Activated CD4-positive, CD25-positive, alpha-beta regulatory T cell (primary cell): ENCODE measurements around the gene PTTG1.
A peak's percentile ranks its signal among the peaks of the same experiment; 100 is the strongest.

ENCODE experiments used
- DNase-seq, 4 experiments: peaks; one replicate each; lab custom pipeline; 2025; lab: John Stamatoyannopoulos, UW

Gene PTTG1

DNA sequence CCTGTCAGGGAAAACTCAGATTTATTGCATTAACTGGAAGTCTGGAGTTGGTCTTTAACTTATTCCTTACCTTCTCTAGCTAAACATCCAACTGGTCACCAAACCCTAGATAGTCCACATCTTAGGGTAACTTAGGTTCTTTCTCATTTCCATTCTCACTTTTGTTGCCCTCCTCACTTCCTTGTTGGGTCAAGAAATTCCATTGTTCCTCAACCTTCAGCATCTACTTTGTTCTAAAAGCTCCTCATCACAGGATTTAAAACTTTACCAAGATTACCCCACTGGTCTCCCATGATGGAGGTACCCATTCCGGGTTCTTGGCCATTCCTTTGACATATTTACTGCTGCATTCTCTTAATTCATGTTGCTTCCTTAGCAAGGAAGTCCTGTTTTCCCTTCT, 32.1 kb downstream of the PTTG1 start:
- DNase-seq: no peak

DNA sequence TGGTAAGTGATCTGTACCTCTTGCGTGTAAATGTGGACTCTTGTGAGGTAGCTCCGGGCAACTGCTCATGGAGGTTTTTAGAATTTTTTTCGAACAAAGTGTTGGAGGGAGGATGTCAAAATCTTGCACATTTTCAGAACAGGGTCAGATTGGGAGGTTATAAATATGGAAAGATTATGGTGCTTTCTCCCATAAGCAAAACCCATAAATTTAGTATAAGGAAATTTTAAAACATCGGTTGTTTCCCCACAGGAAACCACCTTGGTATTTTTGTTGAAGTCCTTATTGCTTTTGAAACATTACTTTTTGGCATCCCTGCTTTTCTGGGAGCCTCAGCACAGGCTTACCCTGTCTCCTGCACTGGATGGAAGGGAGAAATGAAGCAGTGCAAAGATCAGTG, 33.9 kb downstream of the PTTG1 start:
- DNase-seq: no peak

DNA sequence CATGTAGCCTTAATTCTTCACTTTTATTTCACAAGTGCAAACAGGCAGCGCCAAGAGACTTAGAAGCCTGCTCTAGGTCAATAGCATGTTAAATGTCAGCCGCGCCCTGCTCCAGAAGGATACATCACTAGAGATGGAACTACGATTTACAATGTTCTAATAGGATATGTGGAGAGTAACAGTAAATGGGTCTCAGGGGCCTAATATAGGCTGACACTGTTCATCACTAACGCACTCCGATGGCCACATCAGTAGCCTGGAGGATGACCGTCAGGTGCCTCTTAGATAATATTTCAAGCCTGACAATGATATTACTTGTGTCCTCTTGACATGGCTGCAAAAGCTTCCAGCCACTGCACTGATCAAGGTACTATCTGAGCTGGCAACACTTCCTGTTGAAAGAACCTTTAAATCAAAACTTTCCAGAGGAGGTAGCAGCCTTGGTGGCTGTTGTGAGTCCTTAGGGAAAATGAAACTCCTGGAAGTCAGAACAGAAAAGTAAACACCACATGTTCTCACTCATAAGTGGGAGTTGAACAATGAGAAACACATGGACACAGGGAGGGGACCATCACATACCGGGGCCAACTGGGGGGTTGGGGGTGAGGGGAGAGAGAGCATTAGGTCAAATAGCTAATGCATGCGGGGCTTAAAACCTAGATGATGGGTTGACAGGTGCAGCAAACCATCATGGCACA, 35.0 kb downstream of the PTTG1 start:
- DNase-seq: no peak

DNA sequence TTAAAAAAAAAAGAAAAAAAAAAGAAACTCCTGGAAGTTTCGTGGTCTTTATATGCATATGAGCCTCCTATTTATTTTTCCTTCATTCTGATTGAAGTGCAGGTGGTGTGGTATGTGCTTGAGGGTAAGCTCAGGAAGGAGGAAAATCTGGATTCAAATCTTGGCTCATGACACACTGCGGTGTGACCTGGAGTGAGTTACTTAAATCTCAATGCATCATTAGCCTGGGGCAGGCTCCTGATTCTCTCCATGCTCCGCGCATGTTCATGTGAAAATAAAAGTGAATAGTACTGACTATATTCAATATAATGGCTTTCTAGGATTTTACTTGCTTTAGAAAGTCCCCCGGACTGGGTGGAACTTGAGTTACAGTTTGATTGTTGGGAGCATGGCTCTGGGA, 35.6 kb downstream of the PTTG1 start:
- DNase-seq: no peak

DNA sequence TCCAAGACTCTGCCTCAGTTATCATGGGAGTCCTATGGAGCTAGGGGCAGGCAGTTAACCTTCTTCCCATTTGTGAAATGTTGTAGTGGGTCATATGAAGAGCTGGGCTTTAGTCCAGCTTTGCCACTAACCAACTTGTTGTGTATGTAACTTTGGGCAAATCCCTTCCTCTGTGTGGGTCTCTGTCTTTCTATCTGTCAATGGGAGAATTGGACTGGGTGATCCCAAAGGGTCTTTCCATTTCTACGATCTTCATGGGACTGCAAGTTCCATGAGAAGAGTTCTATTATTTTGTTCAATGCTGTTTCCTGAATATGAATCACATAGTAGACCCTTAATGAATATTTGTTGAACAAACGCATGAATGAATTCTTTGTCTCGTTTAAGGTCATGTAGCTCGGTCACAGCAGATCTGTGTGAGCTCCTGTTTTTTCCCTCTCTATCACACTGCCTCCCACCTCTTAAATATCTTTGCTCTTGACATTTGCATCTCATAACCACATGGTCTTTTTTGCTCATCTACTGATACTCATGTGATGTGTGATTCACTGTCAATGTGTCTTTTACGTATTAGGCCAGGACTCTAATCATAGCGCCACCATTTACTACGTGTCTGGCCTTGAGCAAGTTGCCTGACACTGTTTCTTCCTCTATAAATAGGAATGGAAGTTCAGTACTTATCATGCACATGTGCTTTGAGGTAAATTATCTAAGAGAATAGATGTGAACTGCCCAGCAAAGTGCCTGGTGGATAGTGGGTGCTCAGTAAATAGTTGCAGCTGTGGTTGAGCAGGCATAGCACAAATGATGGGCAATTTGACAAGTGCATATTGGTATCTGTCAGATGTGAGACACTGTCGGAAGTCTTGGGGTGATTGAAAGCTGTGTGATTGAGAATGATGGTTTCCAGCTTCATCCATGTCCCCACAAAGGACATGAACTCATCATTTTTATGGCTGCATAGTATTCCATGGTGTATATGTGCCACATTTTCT, 37.4 kb downstream of the PTTG1 start:
- no peak for DNase-seq

- no peak for DNase-seq
These were observed 38.9 kb downstream of the PTTG1 start for GRCh38 chr5:160460377-160461049.

DNA sequence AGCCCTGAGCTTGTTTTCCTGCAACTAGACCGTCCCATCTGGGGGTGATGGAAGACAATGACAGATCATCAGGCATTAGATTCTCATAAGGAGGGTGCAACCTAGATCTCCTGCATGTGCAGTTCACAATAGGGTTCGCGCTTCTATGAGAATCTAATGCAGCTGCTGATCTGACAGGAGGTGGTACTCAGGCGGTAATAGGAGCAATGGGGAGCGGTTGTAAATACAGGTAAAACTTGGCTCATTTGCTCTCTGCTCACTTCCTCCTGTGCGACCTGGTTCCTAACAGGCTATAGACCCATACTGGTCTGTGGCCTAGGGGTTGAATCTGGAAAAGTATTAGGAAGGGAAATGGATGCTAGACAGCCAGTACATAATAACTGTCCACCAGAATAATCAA, 39.7 kb downstream of the PTTG1 start:
- DNase-seq: no peak

DNA sequence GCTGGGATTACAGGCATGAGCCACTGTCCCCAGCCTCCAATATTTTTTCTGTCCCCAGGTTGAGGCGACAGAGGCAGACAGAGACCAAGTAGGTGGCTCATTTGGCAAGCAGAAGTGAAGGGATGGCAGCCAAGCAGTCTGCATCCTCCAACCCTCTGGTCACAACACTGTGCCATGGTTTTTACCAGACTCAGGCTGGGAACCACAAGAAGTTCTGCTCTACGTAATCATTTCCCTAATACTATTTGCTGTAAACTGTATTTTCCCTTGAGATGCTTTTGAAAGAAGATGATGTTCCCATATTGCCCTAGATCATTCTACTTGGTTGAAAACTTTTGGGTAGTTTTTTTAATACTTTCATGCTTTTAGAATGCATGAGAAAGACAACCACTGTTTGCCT, 40.5 kb downstream of the PTTG1 start:
- DNase-seq: no peak

GRCh38 chr5:160463227-160463626, 41.6 kb downstream of the PTTG1 start:
- no peak for DNase-seq

- no peak for DNase-seq
These were observed 42.2 kb downstream of the PTTG1 start for GRCh38 chr5:160463740-160464465.

- no peak for DNase-seq
These were observed 42.8 kb downstream of the PTTG1 start for GRCh38 chr5:160464466-160464797.

DNA sequence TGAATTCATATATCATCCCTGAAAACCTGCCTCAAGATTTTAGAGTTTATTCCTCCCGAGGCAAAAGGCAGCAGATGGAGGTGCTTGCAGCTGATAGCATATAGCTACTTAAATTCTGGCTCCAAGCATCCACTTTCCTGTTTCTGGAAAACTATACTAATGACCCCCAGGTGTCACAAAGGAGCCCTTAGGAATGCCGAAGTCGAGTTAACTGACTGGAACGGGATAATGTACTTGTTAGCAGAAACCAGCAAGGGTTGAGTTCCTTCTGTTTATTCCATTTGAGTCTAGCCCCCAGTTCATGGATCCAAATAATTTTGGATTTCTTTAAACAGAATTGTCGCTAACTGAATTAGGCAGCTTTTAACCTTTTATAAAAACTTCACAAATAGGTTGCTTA, 44.5 kb downstream of the PTTG1 start:
- DNase-seq: no peak

DNA sequence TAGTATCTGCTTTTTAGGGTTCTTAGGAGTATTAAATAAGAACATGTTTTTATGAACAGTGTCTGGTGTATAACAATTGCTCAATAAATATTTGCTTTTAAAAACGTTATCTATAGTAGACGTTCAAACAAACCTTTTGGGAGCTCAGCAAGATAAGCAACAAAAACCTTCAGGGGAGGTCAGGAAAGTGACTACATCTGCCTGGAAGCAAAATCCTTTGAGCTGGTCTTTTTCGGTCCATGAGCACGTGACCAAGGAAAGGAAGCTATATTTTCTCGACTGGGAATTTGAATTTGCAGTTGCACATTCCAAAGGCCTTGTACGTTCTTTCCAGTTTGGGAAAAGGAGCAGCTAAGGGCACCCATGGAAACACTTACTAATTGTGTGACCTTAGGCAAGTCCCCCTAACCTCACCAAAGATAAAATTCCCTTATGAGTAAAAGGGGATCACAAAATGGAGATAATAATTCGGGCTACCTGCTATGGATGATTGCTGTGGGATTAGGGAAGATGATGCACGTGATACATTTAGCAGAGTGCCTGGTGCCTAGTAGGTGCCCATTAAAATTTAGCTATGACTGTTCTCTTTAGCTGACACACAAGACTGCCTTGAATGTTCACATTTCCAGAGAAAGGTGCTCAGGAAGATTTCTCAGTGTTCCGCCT, 45.4 kb downstream of the PTTG1 start:
- no peak for DNase-seq

DNA sequence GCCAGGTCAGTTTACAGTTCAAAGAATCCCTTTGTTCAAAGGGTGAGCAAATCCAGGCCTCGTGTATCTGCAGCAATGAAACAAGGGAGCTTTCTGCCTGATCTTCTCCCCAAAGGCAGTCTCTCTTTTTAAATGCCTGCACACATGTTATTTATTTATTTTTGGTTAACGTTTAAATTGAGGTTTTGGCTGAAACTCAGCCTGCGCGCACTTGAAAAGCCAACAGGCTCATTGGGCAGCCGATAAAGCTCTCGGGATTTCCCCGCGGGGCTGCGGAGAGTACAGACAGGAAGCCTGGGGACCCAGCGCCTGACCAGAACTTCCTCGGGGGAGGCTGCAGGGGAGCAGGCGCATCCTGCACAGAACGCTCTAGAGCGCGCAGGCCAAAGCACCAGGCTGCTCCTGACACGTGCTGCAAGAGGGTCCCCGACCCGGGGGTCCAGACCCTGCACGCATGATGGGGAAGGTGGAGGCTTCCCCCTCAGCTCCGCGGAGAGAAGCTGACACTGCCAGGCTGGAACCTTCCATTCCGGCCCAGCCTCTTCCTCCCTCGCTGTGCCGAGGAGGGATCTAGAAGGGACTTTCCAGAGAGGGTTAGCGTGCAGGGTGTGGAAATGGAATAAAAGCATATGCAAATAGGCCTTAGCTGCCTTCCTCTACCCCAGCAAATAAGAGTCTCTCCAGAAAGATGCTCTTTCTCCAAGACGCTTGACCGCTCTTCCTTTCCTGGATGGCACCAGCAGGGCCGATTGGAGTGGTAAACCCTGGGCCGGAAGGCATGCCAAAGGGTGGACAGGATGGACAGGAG, 46.1 kb downstream of the PTTG1 start:
- DNase-seq: peak; percentile 54 to 71 (median 58)

- DNase-seq: no peak
These were observed 46.8 kb downstream of the PTTG1 start for GRCh38 chr5:160468363-160468975.

DNA sequence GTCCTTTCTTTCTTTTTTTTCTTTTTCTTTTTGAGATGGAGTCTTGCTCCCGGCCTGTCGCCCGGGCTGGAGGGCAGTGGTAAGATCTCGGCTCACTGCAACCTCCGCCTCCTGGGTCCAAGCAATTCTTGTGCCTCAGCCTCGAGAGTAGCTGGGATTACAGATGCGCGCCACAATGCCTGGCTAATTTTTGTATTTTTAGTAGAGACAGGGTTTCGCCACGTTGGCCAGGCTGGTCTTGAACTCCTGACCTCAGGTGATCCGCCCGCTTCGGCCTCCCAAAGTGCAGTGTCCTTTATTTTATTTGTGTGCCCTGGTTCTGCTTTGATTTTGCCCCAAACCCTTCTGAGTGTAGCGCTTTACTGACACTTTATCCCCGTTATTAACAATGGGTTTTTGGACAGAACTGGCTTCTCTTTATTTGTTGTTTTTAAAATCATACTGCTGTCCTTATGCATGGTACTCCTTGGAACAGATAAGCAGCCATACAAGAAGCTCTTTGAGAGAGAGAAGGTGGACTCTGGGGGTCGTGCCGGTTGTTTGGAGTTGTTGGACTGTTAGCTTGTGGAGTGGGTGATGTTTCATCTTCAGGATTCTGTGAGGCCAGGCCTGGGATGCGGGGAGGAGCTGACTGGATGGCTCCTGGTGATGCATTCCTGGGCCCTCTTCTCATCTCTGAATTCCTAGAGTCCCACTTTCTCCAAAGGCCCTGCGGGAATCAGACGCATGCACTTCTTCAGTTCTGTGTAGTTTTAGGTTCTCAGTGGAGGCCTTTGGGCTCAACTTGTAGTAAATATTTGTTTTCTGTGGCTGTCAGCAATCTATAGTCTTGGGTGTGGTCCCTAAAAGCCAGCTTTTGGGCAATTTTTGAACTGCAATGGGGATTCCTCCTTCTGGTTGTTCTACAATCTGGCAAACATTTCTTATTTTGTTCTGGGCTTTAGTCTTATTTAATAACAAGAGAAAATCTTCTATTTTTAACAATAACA, 47.8 kb downstream of the PTTG1 start:
- no peak for DNase-seq

- DNase-seq: no peak
These were observed 49.0 kb downstream of the PTTG1 start for GRCh38 chr5:160470437-160471361.

DNA sequence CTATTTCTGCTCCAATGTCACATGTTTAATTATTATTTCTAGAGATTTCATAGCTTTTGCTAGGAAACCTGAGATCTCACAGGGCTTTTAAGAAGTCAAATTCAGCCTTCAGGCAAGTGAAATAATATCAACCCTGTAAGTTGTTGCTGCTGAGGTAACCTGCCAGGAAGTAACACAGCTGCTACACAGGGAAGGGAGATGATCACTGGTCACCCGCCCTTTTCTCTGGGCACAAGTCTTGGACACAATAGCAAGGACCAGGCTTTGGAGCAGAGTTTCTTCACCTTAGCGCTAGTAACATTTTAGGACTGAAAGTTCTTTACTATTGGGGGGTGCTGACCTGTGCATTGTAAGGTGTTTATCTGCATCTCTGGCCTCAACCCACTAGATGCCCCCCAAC, 50.1 kb downstream of the PTTG1 start:
- no peak for DNase-seq
